GM21717 (cell line): ENCODE measurements around the gene IL1B.
"Not testable (repeated sequence)": the region's sequence is repeated elsewhere in the genome, so short reads cannot be mapped to it uniquely, and the experiment has no call there.

Source experiments
- ATAC-seq: cut with Tn5 transposase; IDR thresholded peaks from one replicate; pipeline ENCODE4 v1.9.1; 2021; ENCODE audit warnings: mild to moderate bottlenecking, moderate library complexity; ENCODE audit not compliant: unreplicated experiment

IL1B gene

DNA sequence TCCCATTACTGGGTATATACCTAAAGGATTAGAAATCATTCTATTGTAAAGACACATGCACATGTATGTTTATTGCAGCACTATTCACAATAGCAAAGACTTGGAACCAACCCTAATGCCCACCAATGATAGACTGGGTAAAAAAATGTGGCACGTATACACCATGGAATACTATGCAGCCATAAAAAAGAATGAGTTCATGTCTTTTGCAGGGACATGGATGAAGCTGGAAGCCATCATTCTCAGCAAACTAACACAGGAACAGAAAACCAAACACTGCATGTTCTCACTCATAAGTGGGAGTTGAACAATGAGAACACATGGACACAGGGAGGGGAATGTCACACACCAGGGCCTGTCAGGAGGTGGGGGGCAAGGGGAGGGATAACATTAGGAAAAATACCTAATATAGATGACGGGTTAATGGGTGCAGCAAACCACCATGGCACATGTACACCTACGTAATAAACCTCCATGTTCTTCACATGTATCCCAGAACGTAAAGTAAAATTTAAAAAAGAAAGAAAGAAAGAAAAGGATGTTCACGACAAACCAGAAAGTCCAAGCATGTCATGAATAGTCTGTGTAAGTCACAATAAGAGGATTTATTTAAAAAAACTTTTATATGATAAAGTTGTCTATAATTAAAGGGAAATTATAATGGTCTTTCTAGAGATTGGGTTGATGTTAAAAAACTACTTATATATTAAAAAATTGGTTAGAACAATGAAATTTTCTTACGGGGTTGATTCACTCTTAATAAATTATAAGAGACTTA lies 23.0 kb upstream of the IL1B start:
- not testable (repeated sequence) for ATAC-seq

DNA sequence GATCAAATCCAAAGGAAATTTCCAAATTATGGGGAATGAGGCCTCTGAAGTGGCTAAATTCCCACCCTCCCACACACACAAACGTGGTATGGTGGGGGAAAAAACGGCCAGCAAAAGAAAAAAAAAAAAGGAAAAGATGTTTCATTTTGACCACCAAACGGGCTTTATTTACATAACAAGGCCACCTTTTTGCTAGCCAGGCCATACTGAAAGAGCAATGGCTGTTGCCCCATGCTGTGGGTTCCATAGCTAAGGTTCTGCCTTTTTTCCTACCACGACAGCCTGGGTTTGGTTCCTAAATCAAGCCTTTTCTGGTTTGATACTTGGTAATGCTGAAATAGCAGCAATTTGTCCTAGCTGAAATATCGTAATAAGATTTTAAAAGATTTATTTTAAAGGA lies 14.0 kb upstream of the IL1B start:
- ATAC-seq: no peak

DNA sequence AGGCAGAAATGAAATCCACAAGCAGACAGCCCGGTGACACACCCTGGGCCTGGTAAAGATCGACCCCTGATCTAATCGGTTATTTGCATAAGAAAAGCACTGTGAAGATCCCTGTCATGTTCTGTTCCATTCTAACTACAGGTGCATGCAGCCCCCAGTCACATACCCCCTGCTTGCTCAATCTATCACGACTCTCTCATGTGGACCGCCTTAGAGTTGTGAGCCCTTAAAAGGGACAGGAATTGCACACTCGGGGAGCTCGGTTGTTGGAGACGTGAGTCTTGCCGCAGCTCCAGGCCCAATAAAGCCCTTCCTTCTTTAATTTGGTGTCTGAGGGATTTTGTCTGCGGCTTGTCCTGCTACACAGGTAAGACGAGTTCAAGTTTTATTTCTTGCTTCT lies 13.4 kb upstream of the IL1B start:
- ATAC-seq: no peak

DNA sequence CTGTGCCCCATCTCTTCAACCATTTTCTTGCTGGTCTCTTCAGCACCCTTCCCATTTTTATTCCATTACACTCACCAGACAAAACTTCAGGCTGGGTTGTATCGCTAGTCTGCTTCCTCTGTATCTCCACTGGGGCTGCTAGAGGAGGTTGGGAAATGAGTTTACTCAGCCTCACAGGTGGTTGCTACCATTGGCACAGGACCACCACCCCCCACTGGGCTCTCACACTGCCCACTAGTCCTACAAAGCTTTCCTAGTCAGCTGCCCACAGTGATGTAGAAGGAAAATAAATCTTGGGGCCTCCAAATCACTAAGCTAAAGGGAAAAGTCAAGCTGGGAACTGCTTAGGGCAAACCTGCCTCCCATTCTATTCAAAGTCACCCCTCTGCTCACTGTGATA lies 12.3 kb upstream of the IL1B start:
- ATAC-seq: no peak

DNA sequence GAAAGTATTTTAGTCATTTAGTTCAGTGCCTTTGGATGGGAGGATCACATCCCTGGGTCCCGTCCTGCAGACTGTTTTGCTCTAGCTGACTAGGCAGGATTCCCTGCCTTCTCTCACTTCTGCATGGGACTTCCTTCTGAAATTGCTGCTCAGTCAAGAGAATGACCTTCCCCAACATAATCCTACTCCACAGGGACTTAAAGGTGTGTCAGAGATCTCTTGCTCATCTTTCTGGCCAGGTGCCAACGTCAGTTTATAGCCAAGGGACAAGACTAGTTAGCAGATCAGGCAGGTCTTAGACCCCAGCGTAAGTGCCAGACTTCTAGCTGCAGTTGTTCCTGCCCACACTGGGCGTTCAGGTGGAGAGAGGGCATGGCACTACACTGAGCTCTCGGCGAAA lies 9.5 kb upstream of the IL1B start:
- ATAC-seq: no peak

DNA sequence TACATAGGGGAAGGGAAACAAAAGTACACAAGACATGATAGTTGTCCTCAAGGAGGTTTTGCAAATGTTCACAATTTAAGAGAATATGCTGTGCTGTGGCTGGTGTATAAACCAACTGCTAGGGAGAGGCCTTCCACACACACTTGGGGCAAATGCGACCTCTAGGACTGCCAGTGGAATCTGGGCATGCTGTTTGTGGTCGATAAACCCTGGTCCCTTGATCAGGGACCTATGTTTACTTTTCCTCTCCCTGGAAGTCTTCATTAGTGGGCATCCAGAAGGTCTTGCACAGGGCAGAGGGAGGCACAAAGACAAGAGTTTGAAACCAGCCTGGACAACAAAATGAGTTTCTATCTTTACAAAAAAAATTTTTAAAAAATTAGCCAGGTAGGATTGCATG lies 7.3 kb upstream of the IL1B start:
- ATAC-seq: no peak

DNA sequence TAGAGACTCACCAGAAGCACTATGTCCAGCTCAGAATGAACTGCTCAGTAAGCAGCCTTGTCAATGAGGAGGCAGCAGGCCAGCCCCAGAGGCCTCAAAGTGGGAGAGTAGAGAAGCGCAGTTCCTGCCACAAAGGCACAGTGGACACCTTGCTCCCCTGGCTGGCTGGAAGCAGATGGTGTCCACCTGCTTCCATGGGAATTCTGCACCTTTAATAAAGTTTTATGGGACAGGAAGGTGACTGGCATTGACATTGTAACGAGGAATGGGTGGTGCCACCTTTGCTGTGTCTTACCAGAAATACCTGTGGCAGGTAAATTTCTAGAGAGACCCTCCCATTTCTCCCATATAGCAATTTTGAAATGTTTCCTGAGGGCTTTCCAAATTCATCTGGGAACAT lies 6.7 kb upstream of the IL1B start:
- ATAC-seq: no peak

DNA sequence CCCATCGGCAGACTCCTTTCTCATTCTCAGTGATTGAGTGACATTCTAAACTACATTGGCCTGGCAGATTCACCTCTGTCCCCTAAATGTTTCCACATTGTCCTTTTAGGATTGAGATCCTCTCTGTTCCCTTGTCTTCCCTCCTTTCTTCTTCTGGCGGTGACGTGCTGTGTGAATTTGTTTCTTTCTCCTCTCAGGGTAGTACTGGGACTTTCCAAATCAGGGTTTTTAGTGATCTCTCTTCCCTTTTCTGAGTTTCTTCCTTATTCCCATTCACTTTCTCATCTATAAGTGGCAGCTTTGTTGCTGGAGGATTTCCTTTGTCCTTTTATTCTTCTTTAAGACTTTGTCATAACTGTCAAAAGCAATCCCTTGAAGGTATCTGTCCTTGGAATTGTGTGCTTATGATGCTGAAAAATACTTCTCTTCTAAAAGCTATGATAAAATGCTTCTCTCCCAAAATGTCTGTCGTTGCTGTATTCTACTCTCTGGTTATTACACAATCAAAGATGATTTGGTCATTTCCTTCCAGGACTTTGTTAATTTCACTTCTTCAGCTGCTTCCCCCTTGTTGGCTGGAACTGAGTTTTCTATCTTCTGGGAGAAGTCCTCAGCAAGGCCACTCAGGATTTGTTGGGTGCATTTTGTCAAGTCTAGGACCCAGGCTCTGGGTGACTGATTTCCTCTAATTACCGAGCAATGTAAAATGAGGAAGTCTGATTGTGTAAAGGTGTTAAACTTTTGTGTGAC lies 4.9 kb upstream of the IL1B start:
- ATAC-seq: no peak

DNA sequence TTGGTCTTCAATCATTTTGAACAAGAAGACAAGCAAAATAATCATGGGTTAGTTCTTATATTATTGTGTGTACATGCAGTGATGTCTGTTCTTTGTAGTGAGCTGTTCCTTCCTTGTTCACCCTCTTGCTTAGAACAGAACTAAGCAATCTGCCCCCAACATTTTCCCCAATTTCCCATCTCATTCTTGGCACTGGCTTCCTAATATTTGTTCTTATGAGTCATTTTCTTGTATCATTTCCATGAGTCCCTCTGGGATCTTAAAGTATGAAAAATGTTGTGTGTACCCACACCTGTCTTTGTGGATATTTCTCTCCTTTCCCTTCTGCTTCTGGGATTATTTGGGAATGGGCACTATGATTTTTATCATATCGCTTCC lies 3.5 kb upstream of the IL1B start:
- ATAC-seq: no peak

DNA sequence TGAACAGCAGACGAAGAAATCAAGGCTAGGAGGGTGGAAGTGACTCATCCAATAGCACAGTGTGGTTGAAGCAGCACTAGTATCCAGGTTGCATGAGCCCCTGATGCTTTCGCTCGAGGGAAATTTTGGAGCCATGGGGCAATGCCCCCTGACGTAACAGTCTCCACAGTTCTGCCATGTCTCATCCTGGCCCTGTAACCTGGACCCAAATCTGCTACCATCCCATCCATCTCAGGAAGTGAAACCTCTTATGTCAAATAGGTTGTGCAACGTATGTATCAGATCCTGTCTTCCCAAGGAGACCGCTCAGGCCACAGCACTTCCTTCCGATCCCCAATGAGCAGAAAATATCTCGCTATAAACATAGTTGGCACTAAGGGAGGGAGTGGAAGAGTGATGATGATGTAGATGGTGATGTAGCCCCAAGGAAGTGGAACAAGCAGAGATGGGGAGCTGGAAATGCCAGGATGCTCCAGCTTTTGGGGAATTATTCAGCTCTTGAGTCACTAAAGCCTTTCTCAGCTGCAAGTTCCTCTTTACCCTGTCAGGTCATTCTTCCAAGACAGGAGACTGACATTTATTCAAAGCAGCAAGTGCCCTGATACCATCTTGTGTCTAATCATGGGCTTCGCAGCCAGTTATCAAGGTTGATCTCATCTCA lies 3.0 kb upstream of the IL1B start:
- ATAC-seq: no peak

DNA sequence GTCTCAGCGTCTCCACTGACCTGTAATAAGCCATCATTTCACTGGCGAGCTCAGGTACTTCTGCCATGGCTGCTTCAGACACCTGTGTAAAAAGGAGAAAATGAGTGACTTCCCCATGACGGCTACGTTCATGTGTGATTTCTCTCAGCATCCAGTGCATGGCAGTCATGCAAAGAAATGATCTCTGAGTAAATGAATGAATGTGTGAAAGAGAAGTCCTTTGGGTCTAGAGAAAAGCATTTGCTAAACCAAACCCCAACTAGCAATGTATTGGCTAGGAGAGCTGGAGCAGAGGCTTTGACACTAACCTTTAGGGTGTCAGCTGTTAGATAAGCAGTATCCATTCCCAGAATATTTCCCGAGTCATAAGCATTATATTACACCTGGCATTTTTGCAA lies 417 bp downstream of the IL1B start:
- ATAC-seq: no peak

DNA sequence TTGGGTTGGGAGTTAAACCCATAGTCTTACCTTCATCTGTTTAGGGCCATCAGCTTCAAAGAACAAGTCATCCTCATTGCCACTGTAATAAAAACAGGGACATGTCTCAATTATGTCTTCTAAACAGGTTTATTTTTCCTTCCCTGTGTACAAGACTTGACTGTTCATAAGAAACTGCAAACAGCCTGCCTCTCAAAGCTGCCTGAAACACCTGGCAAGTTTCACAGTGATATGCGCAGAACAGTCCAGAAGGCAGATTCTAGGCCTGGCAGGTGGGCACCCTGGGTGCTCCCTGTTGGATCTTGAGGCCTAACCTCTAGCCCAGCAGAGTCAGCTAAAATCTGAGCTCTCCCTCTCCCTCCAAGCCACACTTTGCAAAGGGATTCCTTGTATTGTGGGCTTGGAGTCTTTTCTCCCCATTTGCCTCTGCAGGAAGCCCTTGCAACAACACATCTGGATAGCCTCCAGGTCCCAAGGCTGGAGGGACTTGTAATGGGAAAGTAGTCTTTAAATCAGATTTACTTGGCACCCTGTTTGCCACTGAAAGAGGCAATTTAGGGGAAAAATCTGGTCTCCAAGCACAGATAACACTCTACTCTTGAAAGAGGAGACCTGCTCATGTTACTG lies 930 bp downstream of the IL1B start:
- ATAC-seq: no peak

DNA sequence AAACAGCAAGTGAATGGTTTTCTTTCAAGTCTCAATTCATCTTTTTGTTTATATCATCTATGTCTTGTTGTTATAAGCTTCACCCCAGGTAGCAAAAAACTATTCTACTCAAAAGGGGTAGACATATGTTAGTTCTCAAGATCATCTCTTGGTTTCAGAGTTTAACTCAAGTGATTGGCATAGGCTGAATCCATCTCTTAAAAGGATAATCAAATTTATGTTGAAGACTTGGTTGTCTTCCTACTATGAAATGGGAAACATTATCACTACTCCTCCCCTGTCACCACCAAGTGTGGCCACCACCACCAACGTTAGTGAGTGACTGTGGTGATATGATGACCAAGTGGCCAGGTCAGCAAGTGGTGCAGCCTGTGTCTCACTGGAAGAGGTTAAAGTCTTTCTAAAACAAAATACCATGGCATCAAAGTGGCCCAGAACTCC lies 1.5 kb downstream of the IL1B start:
- ATAC-seq: no peak

DNA sequence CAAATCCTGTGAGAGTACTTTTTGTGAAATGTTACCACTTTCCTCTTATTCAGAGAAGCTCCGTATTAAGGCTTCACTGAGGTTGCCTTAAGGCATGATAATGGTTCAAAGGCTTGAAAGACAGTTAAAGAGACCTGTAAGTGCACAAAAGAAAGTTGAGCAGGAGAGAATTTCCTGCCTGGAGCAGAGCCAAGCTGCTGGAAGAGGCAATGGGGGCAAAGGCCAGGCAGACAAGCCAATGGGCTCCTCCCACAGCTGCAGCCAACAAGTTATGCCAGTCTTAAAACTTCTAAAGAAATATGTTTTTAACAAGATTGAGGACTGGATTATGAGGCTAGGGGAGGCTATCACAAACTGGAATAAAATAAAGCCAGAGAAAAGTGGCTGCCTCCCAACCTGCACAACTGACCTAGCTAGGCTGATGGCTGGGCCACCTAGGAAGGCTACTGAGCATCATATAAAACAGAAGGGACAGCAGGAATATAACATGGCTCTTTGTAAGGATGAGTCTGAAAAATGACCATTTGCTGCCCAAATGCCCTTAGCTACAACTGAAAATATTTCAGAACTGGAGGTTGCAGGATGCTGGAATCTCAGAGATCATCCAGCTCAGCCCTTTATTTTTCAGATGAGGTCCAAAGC lies 2.1 kb downstream of the IL1B start:
- ATAC-seq: no peak

DNA sequence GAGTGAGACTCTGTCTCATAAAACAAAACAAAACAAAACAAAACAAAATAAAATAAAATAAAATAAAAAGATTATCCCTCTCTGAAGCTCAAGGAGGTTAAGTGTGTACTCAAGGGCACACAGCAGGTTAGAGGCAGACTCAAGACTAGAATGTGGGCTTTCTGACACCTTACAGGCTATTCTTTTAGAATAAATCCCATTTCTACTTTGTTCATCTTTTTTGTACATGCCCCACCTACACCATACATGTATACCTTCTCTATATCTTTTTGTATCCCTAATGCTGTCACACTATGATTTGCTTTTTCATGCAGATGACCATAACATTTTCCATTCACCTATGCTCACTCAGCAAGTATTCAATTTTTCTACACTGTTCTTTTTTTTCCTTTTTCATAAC lies 2.6 kb downstream of the IL1B start:
- no peak for ATAC-seq

DNA sequence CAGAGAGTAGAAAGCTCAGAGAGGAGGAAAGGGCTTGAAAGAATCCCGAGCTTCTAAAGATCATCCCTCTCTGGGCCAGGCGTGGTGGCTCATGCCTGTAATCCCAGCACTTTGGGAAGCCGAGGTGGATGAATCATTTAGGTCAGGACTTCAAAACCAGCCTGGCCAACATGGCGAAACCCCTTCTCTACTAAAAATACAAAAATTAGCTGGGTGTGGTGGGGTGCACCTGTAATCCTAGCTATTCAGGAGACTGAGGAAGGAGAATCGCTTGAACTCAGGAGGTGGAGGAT lies 3.0 kb downstream of the IL1B start:
- ATAC-seq: not testable (repeated sequence)

DNA sequence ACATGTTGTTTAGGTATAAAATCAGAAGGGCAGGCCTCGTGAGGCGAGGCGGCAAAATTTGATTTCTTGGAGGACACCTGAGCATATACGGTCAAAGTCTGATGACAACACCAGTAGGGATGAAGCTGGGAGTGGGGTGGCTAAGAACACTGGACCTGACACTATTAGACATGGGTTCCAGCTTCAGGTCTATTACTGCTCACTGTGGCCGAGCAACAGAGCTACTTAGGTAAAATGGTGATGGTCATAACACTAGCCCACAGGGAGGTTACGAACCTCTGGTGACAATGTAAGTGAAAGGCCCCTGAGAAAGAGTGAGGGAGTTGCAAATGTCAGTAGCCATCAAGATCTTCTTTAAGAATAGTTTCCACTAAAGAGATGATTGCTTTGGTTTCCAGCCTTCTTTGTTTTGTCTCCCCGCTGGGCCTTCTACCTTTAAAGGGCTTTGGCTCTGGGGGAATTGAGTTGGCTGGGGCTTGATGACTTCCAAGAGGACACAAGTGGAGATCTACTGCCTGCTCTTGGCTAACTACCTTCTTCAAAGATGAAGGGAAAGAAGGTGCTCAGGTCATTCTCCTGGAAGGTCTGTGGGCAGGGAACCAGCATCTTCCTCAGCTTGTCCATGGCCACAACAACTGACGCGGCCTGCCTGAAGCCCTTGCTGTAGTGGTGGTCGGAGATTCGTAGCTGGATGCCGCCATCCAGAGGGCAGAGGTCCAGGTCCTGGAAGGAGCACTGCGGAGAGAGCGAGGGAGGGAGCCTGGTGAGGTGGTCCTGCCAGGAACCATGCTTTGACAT lies 3.5 kb downstream of the IL1B start:
- ATAC-seq: no peak

DNA sequence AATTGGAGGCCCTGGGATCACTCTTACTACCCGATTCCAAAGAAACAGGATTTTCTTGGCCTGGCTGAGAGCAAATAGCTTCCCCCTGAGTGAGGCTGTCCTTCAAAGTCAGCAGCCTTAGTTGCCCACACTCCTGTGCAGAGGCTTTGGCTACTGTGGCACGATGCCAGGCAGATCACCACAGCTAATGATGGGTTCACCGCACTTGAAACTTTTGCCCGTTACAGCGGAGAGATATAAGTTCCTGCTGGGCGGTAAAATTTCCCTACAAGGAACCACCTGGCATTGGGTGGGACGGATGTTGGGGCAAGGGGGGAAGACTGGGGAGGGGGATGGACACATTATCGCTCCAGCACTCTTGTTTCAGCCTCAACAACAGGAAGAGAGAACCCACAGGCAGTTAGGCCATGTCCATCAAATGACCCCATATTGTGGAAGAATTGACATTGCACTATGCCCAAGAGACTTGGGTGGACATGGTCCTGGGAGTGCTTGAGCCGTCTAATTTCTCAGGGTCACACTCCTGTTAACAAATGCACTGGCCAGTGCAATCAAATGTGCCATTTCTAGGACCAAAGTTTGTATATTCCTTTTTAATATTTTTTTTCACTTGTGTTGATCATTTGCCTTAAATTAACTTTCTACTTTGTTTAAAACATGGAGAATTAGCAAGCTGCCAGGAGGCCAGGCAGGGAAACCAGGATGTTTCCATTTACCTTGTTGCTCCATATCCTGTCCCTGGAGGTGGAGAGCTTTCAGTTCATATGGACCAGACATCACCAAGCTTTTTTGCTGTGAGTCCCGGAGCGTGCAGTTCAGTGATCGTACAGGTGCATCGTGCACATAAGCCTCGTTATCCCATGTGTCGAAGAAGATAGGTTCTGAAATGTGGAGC lies 4.4 kb downstream of the IL1B start:
- no peak for ATAC-seq

DNA sequence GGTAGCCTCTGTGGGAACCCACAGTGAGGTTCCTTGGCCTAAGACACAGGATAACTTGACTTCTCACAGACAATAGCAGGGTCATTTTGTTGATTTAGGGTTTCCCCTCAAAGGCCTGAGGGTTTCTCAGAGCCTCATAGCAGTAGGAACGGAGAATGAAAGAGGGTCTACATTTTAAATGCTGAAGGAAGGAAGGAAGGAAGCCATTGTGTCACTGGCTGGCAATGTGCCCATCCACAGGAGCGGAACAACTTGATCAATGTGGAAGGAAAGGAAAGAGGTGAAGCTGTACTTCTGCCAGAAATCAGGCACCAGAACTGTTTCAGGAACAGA lies 5.1 kb downstream of the IL1B start:
- ATAC-seq: no peak
